Measurements from ENCODE around the gene CORT.
A peak's percentile ranks its signal among the peaks of the same experiment; 100 is the strongest.

CORT gene

GRCh38 chr1:10479296-10479695 is 29.5 kb downstream of the CORT start:
- DNase-seq, result no peak

GRCh38 chr1:10480614-10481013 is 30.8 kb downstream of the CORT start:
- DNase-seq, result no peak

DNA sequence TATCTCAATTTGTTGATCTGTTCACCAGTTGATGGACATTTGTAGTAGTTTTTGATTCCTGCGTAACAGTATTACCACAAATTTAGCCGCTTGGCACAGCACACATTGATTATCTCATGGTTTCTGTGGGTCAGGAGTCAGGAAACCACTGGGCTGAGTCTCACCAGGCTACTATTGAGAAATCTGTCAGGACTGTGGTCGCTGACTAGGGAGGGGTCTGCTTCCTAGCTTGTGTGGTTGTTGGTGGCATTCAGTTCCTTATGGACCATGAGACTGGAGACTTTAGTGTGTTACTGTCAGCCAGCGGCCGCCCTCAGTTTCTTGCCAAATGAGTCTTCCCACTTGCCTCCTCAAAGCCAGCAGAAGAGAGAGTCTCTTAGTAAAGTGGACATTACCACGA is 34.7 kb downstream of the CORT start:
- DNase-seq, result no peak

DNA sequence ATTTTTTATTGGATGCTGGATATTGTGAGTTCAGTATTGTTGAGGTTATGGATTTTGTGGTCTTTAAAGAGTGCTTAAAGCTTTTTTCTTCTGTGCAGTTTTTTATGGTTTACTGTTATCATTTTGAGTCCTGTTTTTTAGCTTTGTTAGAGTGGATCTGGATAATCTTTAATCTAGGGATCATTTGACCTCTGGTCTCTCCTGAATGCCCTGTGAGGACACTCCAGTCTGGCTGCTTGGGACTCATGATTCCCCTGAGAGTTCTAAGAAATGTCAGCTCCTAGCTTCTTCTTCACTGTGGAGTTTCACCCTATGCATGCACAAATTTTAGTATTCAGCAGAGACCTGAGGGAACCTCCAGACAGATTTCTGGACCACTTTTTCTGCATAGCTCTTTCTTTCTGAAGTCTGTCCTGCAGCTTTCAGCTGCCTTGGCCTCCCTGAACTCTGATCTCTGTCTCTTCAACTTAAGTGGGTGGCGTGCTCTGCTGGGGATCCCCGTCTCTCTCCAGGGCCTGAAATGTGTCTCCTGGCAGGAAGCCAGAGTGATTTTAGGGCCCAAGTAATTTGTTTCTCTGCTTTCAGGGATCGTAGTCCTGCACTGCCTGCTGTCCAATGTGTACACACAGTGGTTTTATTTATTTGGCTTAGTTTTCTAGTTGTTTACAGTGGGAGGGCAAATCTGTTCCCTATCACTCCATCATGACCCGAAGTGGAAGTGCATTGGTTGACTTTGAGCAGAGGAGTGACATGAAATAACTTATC is 39.6 kb downstream of the CORT start:
- no peak for DNase-seq

DNA sequence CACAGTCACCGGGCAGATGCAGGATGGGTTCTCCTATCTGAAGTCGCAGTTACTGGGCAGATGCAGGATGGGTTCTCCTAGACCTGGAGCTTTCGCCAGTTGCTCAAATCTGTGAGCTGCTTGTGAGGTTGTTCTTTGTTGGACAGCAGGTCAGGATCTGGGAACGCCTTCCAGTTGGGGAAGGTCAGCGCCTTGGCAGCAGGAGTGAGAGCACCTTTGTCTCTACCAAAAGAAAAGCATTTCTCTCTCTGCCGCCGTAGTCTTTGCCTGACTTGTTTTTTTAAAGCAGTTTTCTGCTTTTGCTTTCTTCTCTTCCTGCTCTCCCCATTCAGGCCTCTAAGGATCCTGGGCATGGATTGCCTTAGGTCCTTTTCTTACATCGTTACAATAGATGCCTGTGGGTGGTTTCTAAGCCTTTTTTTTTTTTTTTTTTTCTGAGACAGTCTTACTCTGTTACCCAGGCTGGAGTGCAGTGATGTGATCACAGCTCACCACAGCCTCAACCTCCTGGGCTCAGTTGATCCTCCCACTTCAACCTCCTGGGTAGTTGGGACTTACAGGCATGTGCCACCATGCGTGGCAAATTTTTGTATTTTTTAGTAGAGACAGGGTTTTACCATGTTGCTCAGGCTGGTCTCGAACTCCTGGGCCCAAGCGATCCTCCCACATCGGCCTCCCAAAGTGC is 40.6 kb downstream of the CORT start:
- no peak for DNase-seq

GRCh38 chr1:10494418-10494753 is 44.6 kb downstream of the CORT start:
- no peak for DNase-seq

- peak; percentile 56 for DNase-seq
These were observed 45.1 kb downstream of the CORT start for GRCh38 chr1:10494754-10495474.

DNA sequence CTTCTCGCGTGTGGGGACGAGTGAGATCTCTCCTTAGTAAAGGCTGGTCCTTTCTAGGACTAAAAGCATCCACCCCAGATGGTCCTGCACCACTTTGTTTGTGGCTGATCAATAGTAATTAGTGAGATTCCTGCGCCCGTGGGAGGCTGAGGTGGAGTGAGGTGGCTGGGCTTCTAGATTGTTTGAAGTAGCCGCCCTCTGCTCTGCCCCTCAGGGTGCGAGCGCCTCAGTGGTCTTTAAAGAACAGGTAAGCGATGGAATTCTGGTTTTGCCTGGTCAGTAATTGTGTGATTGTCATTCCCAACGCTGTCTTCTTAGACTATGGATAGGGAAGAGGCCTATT is 45.6 kb downstream of the CORT start:
- no peak for DNase-seq

DNA sequence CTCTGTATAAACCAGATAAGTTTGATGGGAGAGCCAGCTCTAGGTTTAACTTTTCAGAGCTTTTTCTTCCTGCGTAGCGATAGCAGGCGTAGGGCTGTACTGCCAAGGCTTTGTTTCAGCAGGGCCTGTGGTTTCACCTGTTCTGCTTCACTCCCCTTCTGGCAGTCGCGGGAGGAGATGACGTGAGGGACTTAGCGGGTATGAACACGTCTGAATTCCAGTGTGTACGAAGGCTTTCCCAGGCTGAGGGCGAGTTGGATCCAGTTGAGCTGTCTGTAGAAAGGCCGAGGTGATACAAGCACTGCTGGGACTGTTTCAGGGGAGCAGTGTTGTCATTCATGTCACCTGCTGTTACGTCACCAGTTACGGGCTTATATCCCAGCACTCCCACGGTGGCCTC is 46.1 kb downstream of the CORT start:
- no peak for DNase-seq

DNA sequence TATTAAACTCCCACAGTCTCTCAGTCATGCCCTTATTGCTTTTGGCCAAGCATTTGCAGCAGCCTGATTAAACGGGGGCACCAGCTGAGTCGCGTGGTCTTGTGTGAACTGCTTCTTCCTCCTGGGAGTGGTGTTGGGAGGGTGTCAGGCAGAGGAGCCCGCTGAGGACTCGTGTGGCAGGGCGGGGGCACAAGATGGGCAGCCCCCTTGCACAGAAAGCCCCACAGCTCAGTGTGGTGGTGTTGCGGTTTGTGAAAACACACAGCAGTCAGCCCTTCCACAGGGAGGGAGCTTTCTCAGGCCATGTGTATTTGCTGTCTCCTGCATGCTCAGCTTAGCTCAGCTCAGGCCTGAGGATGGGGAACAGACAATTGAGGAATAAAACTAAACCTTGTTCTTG is 47.3 kb downstream of the CORT start:
- no peak for DNase-seq

DNA sequence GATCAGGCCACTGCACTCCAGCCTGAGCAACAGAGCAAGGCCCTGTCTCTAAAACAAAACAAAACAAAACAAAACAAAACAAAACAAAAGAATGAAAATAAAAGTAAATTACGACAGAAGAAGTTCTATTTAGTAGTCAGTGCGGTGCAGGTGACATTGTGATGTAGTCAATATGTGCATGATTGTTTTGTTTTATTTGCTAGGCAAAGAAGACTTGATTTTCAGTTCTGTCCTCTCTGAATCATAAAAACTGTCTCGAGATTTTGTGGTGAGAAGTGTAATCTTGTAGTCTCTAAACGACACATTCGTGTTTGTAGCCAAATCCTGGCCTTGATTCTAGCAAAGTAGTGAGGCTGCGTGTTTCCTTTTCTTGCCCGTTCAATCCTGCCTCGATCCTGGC is 48.4 kb downstream of the CORT start:
- no peak for DNase-seq

Data from fibroblast of skin of right biceps (primary cell).